ENCODE results near the gene NPPC.
"Not testable (repeated sequence)": the region's sequence is repeated elsewhere in the genome, so short reads cannot be mapped to it uniquely, and the experiment has no call there.

Gene NPPC

GRCh38 chr2:231886071-231886681 lies 40.0 kb downstream of the NPPC start:
- DNase-seq (ENCODE audit: low spot score), result no peak

GRCh38 chr2:231884438-231885140 lies 41.6 kb downstream of the NPPC start:
- DNase-seq (ENCODE audit: low spot score), result no peak

- DNase-seq (ENCODE audit: low spot score), result no peak
These were observed 42.7 kb downstream of the NPPC start for GRCh38 chr2:231883468-231883881.

- no peak for DNase-seq (ENCODE audit: low spot score)
These were observed 43.5 kb downstream of the NPPC start for GRCh38 chr2:231882646-231883045.

GRCh38 chr2:231880371-231880770 lies 45.8 kb downstream of the NPPC start:
- DNase-seq (ENCODE audit: low spot score), result not testable (repeated sequence)

- no peak for DNase-seq (ENCODE audit: low spot score)
These were observed 47.0 kb downstream of the NPPC start for GRCh38 chr2:231879216-231879615.

GRCh38 chr2:231877533-231878456 lies 48.4 kb downstream of the NPPC start:
- peak; percentile 5 for DNase-seq (ENCODE audit: low spot score)

- no peak for DNase-seq (ENCODE audit: low spot score)
These were observed 51.3 kb downstream of the NPPC start for GRCh38 chr2:231874944-231875343.
